Stimulated activated CD8-positive, alpha-beta memory T cell treated with anti-CD3 and anti-CD28 coated beads, Interleukin-15, amount 100 ng/mL, for 24 hours (primary cell): ENCODE results near the gene HTRA2.
"Not testable (repeated sequence)": the region's sequence is repeated elsewhere in the genome, so short reads cannot be mapped to it uniquely, and the experiment has no call there.

Experiments
- DNase-seq: peaks from one replicate; pipeline ENCODE4 v3.0.0-alpha.2; 2020; ENCODE audit warnings: low read depth

The HTRA2 gene

GRCh38 chr2:74561022-74561421, 31.3 kb downstream of the HTRA2 start:
- not testable (repeated sequence) for DNase-seq

- no peak for DNase-seq
Measured at GRCh38 chr2:74562126-74562775, 32.5 kb downstream of the HTRA2 start.

- DNase-seq, result no peak
Measured at GRCh38 chr2:74564222-74564621, 34.5 kb downstream of the HTRA2 start.

GRCh38 chr2:74566076-74566753, 36.5 kb downstream of the HTRA2 start:
- no peak for DNase-seq

- DNase-seq, result no peak
Measured at GRCh38 chr2:74566754-74567085, 37.0 kb downstream of the HTRA2 start.

- DNase-seq, result no peak
Measured at GRCh38 chr2:74567881-74568280, 38.1 kb downstream of the HTRA2 start.

GRCh38 chr2:74569686-74570085, 40.0 kb downstream of the HTRA2 start:
- DNase-seq, result no peak

- no peak for DNase-seq
Measured at GRCh38 chr2:74571058-74571457, 41.3 kb downstream of the HTRA2 start.

GRCh38 chr2:74572178-74572925, 42.6 kb downstream of the HTRA2 start:
- DNase-seq, result no peak

- DNase-seq, result no peak
Measured at GRCh38 chr2:74573747-74574562, 44.2 kb downstream of the HTRA2 start.

GRCh38 chr2:74575320-74575719, 45.6 kb downstream of the HTRA2 start:
- no peak for DNase-seq

- DNase-seq, result no peak
Measured at GRCh38 chr2:74576211-74576862, 46.6 kb downstream of the HTRA2 start.

- DNase-seq, result no peak
Measured at GRCh38 chr2:74576863-74577229, 47.1 kb downstream of the HTRA2 start.

- DNase-seq, result no peak
Measured at GRCh38 chr2:74577448-74577847, 47.7 kb downstream of the HTRA2 start.

- no peak for DNase-seq
Measured at GRCh38 chr2:74578408-74578807, 48.7 kb downstream of the HTRA2 start.

GRCh38 chr2:74581463-74581862, 51.7 kb downstream of the HTRA2 start:
- no peak for DNase-seq

- no peak for DNase-seq
Measured at GRCh38 chr2:74582184-74582583, 52.5 kb downstream of the HTRA2 start.
